ENCODE data around the gene NFKBIL1. TPM values are rescaled to one million over a fixed set of nuclear protein-coding genes. Genes with fewer than 3 reads are reported as not detected.

NFKBIL1 gene
- total RNA-seq, 4 donors from 2014 or later = 25.2 to 44.4 (median 28.5) TPM

DNA sequence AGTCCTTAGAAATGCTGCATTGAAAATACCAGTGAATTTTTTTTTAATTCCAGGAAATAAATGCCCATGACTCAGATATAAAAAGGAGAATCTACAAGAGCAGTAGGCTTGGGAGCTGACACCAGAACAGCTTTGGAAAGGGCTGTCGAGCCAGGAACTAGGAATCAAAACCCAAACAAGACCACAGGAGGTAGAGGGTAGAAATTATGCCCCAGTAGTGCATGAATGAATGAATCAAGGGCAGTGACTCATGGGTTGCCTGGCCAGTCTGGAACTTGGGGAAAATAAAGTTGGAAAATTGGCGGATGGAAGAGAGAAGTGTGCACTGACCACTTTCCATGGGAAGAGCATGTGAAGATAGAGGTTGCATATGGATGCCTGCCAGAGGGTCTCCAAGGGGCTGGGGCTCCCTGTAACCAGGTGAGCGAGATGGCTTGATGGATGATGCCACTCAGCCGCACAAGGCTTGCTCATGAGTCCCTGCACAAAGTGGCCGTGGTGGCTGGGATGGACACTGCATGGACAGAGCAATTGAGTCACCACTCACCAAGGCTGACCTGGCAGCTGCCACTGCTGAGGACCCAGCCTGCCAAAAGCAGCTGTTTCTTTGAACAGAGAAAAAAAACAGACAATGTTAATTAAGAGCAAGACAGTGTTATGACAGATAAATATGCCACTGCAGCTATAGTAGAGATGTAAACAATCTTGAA lies 33.8 kb upstream of the NFKBIL1 start:
- H3K4me3 ChIP-seq (ENCODE audit: low read depth, poor library complexity, severe bottlenecking) = no peak overlapping the region
- 77 to 78% methylated on average over 4 of the region's 5 CpGs for WGBS, 2 donors
- TF ChIP-seq POLR2A (IDR thresholded peaks at IDR 0.05) = no peak
- TF ChIP-seq, protein P1, sequence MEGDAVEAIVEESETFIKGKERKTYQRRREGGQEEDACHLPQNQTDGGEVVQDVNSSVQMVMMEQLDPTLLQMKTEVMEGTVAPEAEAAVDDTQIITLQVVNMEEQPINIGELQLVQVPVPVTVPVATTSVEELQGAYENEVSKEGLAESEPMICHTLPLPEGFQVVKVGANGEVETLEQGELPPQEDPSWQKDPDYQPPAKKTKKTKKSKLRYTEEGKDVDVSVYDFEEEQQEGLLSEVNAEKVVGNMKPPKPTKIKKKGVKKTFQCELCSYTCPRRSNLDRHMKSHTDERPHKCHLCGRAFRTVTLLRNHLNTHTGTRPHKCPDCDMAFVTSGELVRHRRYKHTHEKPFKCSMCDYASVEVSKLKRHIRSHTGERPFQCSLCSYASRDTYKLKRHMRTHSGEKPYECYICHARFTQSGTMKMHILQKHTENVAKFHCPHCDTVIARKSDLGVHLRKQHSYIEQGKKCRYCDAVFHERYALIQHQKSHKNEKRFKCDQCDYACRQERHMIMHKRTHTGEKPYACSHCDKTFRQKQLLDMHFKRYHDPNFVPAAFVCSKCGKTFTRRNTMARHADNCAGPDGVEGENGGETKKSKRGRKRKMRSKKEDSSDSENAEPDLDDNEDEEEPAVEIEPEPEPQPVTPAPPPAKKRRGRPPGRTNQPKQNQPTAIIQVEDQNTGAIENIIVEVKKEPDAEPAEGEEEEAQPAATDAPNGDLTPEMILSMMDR (IDR thresholded peaks at IDR 0.05) = no peak
- intact Hi-C loops (cut with DNase I; ENCODE audit: low total_unique reads) = no loop called here
- no peak for DNase-seq (ENCODE audit: low spot score in 2 of 2)

DNA sequence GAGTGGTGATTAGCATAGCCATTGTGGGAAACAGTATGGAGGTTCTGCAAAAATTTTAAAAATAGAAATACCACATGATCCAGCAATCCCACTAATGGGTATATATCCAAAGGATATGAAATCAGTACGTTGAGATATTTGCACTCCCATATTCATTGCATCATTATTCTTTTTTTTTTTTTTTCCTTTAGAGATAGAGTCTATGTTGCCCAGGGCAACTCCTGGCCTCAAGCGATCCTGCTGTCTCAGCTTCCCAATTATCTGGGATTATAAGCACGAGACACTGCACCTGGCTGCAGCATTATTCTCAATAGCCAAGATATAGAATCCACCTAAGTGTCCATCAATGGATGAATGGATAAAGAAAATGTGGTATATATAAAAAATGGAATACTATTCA lies 25.6 kb upstream of the NFKBIL1 start:
- TF ChIP-seq, protein P1 (IDR thresholded peaks at IDR 0.05) = no peak
- TF ChIP-seq POLR2A (IDR thresholded peaks at IDR 0.05) = no peak
- WGBS, 2 donors = 75 to 82% methylated on average over 3 of the region's 3 CpGs
- intact Hi-C loops (cut with DNase I; ENCODE audit: low total_unique reads) = no loop called here
- H3K4me3 ChIP-seq (ENCODE audit: low read depth, poor library complexity, severe bottlenecking) = no peak overlapping the region
- DNase-seq (ENCODE audit: low spot score in 2 of 2) = no peak

DNA sequence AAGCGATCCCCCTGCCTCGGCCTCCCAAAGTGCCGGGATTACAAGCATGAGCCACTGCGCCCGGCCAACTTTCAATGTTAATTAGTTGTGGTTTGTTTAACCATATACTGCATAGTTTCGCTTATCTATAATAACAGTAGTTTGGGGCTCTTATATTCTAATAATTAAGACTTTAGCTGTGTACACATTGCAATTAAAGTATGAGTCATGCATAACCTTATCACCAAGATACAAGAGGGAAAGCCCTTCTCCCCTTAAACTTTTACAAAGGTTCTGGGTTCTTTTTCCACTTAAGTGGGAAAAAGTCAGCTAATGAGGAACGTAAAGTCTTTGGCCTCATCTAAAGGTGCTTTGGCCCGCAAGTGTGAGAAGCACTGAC lies 21.9 kb upstream of the NFKBIL1 start:
- 72 to 73% methylated on average over 8 of the region's 8 CpGs for WGBS, 2 donors
- TF ChIP-seq, protein P1 (IDR thresholded peaks at IDR 0.05) = no peak
- TF ChIP-seq POLR2A (IDR thresholded peaks at IDR 0.05) = no peak
- no peak for DNase-seq (ENCODE audit: low spot score in 2 of 2)
- intact Hi-C loops (cut with DNase I; ENCODE audit: low total_unique reads) = no loop called here
- H3K4me3 ChIP-seq (ENCODE audit: low read depth, poor library complexity, severe bottlenecking) = no peak overlapping the region

DNA sequence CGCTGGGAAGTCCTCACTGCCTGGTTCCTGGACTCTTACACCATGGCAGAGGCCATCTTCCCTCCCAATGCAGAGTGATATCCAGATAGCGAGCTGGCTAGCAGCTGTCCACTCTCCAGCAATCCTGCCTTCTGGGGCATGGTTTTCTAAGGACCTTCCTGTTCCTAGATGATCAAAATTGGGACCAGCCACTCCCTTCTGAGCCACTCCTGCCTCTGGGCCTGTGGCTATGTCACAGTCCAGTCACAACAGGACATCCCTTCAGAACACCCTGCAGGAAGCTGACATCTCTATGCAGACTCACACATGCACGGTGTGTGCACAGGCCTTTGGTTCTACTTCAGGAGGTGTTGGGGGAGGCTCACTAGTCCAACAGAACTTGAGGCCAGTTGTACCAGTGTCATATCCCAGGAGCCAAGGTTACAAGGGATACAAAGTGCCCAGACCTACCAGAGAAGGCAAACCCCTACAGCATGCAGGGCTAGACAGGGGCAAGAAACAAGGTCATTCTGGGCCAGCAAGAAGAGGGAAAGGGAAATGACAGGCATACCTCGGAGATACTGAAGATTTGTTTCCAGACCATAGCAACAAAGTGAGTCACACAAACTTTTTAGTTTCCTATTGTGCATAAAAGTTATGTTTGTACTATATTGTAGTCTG lies 21.3 kb upstream of the NFKBIL1 start:
- 58 to 70% methylated on average over 4 of the region's 4 CpGs for WGBS, 2 donors
- TF ChIP-seq, protein P1 (IDR thresholded peaks at IDR 0.05) = no peak
- no peak for TF ChIP-seq POLR2A (IDR thresholded peaks at IDR 0.05)
- intact Hi-C loops (cut with DNase I; ENCODE audit: low total_unique reads) = no loop called here
- no peak for DNase-seq (ENCODE audit: low spot score in 2 of 2)
- no peak overlapping the region for H3K4me3 ChIP-seq (ENCODE audit: low read depth, poor library complexity, severe bottlenecking)

DNA sequence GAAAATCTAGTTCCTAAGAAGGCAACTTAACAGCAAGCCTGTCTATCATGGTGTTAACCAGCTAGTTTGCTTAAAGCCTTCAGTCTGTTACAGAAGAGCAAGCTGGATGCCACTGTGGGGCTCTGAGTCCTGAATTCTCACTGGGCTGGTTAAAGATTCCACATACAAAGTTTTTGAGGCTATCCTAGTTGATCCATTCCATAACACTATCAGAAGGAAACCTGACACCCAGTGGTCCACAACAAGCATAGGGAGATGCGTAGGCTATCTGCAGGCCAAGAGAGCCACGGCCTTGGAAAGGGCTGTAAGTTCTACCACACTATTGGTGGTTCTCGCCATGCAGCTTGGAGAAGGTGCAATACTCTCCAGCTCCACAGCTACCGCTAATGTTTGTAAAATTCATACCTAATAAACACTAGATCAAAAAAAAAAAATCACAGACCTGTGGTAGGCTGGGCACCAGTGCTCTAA lies 19.1 kb upstream of the NFKBIL1 start:
- no peak for DNase-seq (ENCODE audit: low spot score in 2 of 2)
- 76 to 82% methylated on average over 4 of the region's 4 CpGs for WGBS, 2 donors
- TF ChIP-seq POLR2A (IDR thresholded peaks at IDR 0.05) = no peak
- TF ChIP-seq, protein P1 (IDR thresholded peaks at IDR 0.05) = no peak
- no peak overlapping the region for H3K4me3 ChIP-seq (ENCODE audit: low read depth, poor library complexity, severe bottlenecking)
- intact Hi-C loops (cut with DNase I; ENCODE audit: low total_unique reads) = no loop called here
